Lung (tissue), 12 donors: ENCODE data around the gene ACTRT2. TPM values are rescaled to one million over a fixed set of nuclear protein-coding genes. Genes with fewer than 3 reads are reported as not detected.
A peak's percentile ranks its signal among the peaks of the same experiment; 100 is the strongest.

Experiments used
- ATAC-seq: fragments of 200-7000 bp; cut with Tn5 transposase; one replicate; pipeline ENCODE4 v1.9.1; 2020; ENCODE audit warnings: moderate number of reproducible peaks; ENCODE audit not compliant: insufficient read depth, low FRiP score
- DNase-seq, 3 donors: peaks; one replicate each; pipeline ENCODE4 v3.0.0-alpha.2; 2013 to 2017
- H3K27ac ChIP-seq, 2 donors: one replicate each; pipeline ENCODE4 v1.5.1; 2013; ENCODE audit warnings: mild to moderate bottlenecking in 2 of 2, moderate library complexity in 2 of 2, control low read depth in 1 of 2, inconsistent platforms in 1 of 2, low read depth in 1 of 2, low read length in 1 of 2
- H3K27me3 ChIP-seq, 3 donors: one replicate each; pipeline ENCODE4 v1.5.1; 2013; ENCODE audit warnings: low read length in 2 of 3; ENCODE audit not compliant: control insufficient read depth in 3 of 3, insufficient read depth in 3 of 3
- H3K36me3 ChIP-seq, 4 donors: one replicate each; pipeline ENCODE4 v1.5.1; 2013; ENCODE audit warnings: low read length in 4 of 4, mild to moderate bottlenecking in 1 of 4, moderate library complexity in 1 of 4; ENCODE audit not compliant: control insufficient read depth in 4 of 4, insufficient read depth in 4 of 4
- H3K4me1 ChIP-seq, 5 donors: one replicate each; pipeline ENCODE4 v1.5.1; 2013; ENCODE audit warnings: low read length in 5 of 5, mild to moderate bottlenecking in 2 of 5, moderate library complexity in 1 of 5; ENCODE audit not compliant: control insufficient read depth in 5 of 5, insufficient read depth in 5 of 5
- H3K4me3 ChIP-seq: one replicate; pipeline ENCODE4 v1.5.1; 2013; ENCODE audit warnings: mild to moderate bottlenecking, control low read depth, moderate library complexity
- H3K9ac ChIP-seq, 2 donors: one replicate each; pipeline ENCODE4 v1.5.1; 2013; ENCODE audit warnings: low read length in 2 of 2, control low read depth in 1 of 2; ENCODE audit not compliant: insufficient read depth in 1 of 2
- H3K9me3 ChIP-seq, 4 donors: one replicate each; pipeline ENCODE4 v1.5.1; 2013; ENCODE audit warnings: low read length in 3 of 4, mild to moderate bottlenecking in 1 of 4, moderate library complexity in 1 of 4; ENCODE audit not compliant: control insufficient read depth in 4 of 4, insufficient read depth in 3 of 4
- CTCF ChIP-seq: IDR thresholded peaks from 2 replicates; pipeline ENCODE4 v1.5.1; 2012; ENCODE audit warnings: mild to moderate bottlenecking; ENCODE audit errors: control extremely low read depth, extremely low read depth
- WGBS, 2 donors: extraction: QIAGEN DNeasy Blood & Tissue Kit; methylation state at CpG; one replicate each; pipeline ENCODE4 v1.1.7; 2013; 5-methylcytosine and 5-hydroxymethylcytosine counted together
- polyA plus RNA-seq, 2 donors: library from polyadenylated mRNA; stranded (reverse); fragments of 200-250 nt; gene quantifications; one replicate each; pipeline ENCODE4 v1.2.1, GENCODE V29; 2013
- total RNA-seq, 2 donors: library from RNA; depleted of rRNA in 1 of 2; stranded (reverse); fragments of >200 nt in 1 of 2; gene quantifications; one replicate each; pipeline ENCODE4 v1.2.1, GENCODE V29; 2014 to 2021
- donor health status: control.
- donor health status: control.
- donor health status: Bipolar disorder and iron deficiency.
- donor health status: healthy.
- donor health status: DM: yes; HTN: yes; CAD: no.

ACTRT2 gene
- total and polyA plus RNA-seq, 4 donors, result not detected

GRCh38 chr1:3026581-3027391, 5.5 kb downstream of the ACTRT2 start:
- WGBS, 2 donors, result 80 to 87% methylated on average over 11 of the region's 11 CpGs
- DNase-seq, result peak in 1 of 3 donors; percentile 6
- Histone ChIP-seq H3K9ac (no peak overlapping the region), H3K9me3 (peaks cover 0 to 2% (median 0%) of the 10 kb centered on the region in 4 donors), H3K27ac (no peak overlapping the region), H3K4me3 (no peak overlapping the region), H3K4me1 (peaks cover 0 to 5% (median 0%) of the 10 kb centered on the region in 5 donors), H3K36me3 (no peaks in the 10 kb centered on the region), H3K27me3 (peaks cover 4 to 26% (median 7%) of the 10 kb centered on the region in 3 donors)
- no peak for ATAC-seq
- TF ChIP-seq CTCF, result no peak

GRCh38 chr1:3027611-3028371, 6.5 kb downstream of the ACTRT2 start:
- H3K4me1 ChIP-seq, result peaks cover 0 to 10% (median 0%) of the 10 kb centered on the region in 5 donors
- no peak for TF ChIP-seq CTCF

DNA sequence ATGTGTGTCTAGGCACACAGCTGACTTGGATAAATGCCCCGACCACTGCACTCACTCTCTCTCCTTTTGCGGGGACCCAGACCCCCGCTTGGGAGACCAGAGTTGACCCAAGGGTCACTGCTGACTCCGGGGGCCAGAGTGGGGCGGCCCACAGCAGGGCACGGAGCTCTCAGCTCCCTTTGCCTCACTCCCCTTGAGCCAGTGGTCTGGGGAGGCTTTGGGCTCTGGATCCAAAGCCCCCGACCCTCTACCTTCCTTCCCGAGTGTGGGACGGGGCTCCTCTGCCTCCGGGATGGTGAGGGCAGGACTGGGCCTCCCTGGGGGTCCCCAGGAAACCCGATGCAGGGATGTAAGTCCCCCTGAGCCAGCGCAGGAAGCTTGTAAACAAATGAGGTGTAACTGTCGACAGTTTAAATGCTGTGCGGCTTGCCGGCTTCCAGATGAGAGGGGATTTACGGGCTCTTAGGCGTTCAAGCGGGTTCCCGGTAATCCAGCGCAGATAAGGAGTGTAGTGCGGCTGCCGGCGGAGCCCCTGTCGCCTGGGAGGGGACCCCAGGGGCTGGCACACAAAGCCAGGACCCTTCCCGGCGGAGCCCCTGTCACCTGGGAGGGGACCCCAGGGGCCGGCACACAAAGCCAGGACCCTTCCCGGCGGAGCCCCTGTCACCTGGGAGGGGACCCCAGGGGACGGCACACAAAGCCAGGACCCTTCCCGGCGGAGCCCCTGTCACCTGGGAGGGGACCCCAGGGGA, 7.4 kb downstream of the ACTRT2 start:
- H3K4me1 ChIP-seq, result peaks cover 0 to 12% (median 0%) of the 10 kb centered on the region in 5 donors
- 29 to 32% methylated on average over 30 to 32 of the region's 32 CpGs for WGBS, 2 donors
- no peak overlapping the region for H3K9ac ChIP-seq
- H3K9me3 ChIP-seq, result peaks cover 0 to 2% (median 0%) of the 10 kb centered on the region in 4 donors
- peaks cover 4 to 26% (median 7%) of the 10 kb centered on the region in 3 donors for H3K27me3 ChIP-seq
- no peak for TF ChIP-seq CTCF
- DNase-seq, result peak; percentile 20 to 40 (median 33)
- H3K4me3 ChIP-seq, result no peak overlapping the region
- H3K27ac ChIP-seq, result no peak overlapping the region
- no peak for ATAC-seq
- no peaks in the 10 kb centered on the region for H3K36me3 ChIP-seq

More at GRCh38 chr1:3027611-3028371, 6.5 kb downstream of the ACTRT2 start:
- DNase-seq (peak in 1 of 3 donors; percentile 10), ATAC-seq (no peak)
- peaks cover 0 to 2% (median 0%) of the 10 kb centered on the region in 4 donors for H3K9me3 ChIP-seq
- H3K36me3 ChIP-seq, result no peaks in the 10 kb centered on the region
- WGBS, 2 donors, result 88 to 96% methylated on average over 19 to 20 of the region's 20 CpGs
- no peak overlapping the region for H3K9ac ChIP-seq
- no peak overlapping the region for H3K27ac ChIP-seq
- no peak overlapping the region for H3K4me3 ChIP-seq
- H3K27me3 ChIP-seq, result peaks cover 4 to 26% (median 7%) of the 10 kb centered on the region in 3 donors
